ENCODE results near the gene TMEFF2.

Gene TMEFF2

GRCh38 chr2:191968120-191968519, 226.6 kb downstream of the TMEFF2 start:
- no peak for DNase-seq (ENCODE audit: low read depth in 2 of 2)

DNA sequence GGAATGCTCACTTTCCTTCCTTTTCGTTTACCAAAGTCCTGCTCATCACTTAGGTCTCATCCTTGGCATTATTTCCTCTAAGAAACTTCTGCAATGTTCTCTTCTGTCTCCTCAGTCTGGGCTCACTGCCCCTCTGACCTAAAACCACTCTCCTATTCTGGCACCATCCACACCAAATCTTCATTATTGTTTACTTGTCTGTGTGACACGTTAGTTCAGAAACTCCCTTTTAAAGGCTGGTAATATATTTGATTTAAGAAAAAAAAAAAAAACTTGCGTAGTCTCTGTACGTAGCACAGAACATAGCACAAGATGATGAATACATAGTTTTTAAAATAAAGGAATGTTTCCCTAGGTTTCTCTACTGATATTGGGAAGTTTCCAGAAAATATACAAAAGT, 229.0 kb downstream of the TMEFF2 start:
- no peak for DNase-seq (ENCODE audit: low read depth in 2 of 2)

GRCh38 chr2:191961556-191961955, 233.2 kb downstream of the TMEFF2 start:
- DNase-seq (ENCODE audit: low read depth in 2 of 2): no peak

GRCh38 chr2:191959209-191959608, 235.5 kb downstream of the TMEFF2 start:
- no peak for DNase-seq (ENCODE audit: low read depth in 2 of 2)

GRCh38 chr2:191957996-191958860, 236.5 kb downstream of the TMEFF2 start:
- DNase-seq (ENCODE audit: low read depth in 2 of 2): no peak

DNA sequence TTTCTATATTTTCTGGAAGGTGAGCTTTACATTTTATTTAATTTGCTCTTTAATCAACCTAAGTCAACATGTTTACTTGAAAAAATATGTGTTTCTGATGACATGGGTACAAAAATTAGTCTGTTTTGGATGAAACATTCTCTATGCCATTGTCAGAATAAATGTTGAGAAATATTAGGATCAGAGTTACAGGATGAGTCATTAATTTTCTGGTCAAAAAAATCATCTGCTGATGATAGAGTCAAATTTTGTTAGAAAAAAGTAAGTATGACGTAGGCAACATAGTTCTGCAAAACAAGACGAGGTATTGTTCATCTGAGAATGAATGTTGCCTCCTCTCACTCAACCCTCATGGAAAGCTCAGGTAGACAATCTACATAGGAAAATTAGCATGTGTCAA, 240.3 kb downstream of the TMEFF2 start:
- DNase-seq (ENCODE audit: low read depth in 2 of 2): no peak

DNA sequence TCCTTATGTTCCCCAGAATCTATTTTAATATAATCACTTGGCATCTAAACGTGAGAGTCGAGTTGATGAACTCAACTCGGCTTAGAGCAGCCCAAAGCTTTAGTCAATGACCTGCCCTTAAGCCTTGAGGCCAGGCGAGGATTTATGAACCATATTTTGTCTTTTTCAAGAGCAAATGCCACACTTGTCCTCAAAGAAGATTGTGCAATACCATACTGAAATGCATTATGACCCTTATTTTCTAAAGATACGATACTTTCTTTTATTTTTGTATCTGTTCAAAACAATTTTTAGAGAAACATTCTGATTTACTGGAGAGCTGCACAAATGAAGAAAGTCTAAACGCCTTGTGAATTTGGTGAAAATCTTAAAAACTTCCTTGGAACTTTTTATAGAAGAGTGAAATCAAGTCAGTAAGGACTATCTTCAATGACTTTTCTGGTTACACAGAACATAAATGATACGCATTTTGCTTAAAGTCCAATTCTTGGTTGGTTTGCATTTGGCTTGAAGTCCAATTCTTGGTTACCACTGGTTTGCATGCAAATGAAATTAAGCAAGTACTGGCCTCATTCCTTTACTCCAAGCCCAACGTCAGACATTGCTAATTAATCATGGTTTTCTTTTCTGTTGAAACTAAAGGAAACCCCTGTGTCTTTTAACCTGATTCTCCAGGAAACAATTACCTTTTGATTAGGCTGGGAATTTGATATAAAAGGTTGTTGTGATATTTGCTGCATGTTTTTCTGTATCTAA, 242.0 kb downstream of the TMEFF2 start:
- no peak for DNase-seq (ENCODE audit: low read depth in 2 of 2)

DNA sequence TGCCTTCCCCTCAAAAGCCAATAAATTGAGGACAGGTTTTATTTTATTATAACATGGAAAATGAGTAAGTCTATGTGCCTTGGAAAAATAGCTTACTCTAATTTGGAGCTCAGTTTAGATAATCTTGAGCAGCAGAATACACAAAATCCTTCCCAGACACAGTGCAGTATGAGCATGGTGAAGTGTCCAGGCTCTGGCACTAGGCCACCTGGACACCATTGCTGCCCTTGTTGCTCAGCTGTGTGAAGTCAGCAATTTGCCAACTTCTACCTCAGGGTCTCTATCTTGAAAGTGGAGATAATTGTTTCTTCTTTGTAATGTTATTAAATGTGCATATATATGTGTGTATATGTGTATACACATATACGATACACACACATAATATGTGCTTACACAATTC, 242.9 kb downstream of the TMEFF2 start:
- no peak for DNase-seq (ENCODE audit: low read depth in 2 of 2)

DNA sequence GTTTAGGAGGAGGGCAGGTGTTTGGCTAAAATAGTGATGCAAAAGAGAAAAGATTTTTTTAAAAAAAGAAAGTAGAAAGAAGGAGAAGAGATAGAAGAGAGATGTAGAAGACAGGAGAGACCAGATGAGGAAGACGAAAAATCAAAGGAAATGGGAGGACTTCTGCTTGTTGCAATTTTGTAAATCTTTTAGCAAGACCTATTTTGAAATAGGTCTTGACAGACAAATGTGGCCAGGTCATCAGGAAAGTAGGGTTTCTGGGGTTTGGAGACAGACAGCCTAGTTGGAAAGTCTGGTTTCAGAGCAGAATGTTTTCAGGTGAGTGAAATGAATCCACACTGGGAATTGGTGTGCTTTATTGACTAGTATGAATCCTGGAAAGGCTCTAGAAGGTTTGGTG, 243.4 kb downstream of the TMEFF2 start:
- no peak for DNase-seq (ENCODE audit: low read depth in 2 of 2)

DNA sequence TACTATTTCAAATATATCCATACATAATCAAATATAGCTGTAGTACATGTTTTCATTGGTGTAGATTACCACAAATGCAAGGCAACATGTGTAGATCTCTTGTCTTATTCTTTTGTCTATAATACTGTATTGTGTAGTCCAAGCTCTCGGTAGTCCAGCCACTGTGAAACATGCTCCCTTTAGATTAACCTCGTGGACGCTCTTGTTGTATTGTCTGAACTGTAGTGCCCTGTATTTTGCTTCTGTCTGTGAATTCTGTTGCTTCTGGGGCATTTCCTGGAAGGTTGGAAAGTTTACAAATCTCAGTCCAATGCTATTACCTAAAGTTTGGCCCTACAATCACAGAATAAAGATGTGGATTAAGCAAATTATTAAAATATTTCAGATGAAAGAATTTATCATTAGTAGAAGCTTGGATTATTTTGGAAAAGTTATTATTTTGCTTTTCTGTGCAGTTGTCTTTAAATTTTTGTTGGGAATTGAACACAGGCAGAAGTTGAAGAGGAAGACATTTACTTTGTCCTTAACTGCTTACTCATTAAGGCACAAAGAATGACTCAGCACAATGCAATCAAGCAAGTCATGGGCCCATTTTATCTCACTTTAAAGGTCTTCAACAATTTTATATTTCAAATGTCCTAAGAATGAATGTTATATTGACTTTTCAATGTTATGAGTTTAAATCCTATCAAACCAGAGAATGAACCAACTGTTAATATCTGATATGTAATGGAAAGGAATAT, 244.4 kb downstream of the TMEFF2 start:
- DNase-seq (ENCODE audit: low read depth in 2 of 2): no peak

DNA sequence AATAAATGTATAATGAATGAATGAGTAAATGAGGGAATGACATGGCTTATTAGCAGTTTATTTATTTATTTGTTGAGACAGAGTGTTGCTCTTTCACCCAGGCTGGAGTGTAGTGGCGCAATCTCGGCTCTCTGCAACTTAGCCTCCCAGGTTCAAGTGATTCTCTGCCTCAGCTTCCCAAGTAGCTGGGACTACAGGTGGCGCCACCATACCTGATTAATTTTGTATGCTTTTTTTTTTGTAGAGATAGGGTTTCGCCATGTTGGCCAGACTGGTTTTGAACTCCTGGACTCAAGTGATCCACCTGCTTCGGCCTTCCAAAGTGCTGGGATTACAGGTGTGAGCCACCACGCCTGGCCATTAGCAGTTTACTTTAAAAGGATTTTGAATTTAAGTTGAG, 247.5 kb downstream of the TMEFF2 start:
- no peak for DNase-seq (ENCODE audit: low read depth in 2 of 2)

DNA sequence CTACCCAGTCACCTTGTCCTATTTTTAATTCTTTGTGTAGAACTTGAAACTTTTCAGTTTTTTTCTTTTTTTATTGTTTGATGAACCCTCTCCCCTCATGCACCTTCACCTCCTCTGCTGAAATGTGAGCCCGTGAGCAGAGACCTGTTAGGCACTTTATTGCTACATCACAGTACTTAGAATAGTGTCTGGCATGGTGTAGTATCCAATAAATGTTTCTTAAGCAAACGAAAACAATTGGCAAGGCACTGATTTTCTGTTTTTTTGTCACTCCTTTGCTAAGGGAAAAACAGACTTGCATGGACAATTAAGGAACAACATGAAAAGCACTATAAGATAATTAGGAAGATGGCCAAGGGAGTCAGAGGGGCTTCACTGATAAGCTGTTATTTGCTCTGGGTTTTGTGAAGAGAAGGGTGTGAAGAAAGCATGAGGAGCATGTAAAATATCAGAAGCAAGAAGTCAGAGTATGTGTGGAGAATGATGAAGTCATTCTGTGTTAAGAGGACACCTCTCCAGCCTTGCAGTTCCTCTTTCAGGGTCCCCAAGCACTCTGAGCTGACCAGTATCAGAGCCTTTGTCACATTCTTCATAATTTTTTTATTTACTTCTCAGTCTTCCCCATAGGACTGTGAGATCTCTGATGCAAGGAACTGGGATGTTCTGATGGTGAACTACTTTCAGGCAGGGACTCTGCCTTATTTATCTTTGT, 248.1 kb downstream of the TMEFF2 start:
- no peak for DNase-seq (ENCODE audit: low read depth in 2 of 2)

GRCh38 chr2:191945623-191946022, 249.1 kb downstream of the TMEFF2 start:
- no peak for DNase-seq (ENCODE audit: low read depth in 2 of 2)

- DNase-seq (ENCODE audit: low read depth in 2 of 2): no peak
Measured at GRCh38 chr2:191942739-191943103, 252.0 kb downstream of the TMEFF2 start.

DNA sequence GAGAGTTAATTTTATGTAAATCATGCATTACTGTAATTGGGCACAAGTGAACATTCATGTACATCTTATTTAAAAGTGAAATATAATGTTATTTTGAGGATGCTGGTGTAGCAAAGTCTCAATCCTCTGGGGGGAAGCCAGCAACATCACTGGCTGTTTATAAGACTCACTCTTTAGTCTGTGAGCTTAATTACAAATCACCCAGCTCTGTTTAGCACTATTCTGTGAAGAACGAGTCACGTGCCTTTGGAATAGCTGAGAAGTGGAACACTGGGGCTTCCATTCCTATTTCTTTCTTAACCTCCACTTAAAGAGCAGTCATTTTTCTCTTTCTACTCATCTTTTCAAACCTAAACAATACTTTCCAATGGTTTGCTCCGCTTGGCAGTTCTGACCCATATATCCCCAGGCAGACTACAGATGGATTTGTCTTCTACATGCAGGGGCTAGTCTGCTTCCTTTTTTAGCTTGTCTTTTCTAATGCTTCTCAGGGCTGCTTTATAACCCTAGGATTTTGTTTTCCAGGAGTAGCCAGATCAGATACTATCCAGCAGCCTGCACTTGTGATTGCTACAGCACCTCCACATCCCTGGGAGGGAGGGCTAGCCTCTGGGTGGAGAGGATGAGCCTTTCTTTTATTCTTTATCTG, 252.5 kb downstream of the TMEFF2 start:
- DNase-seq (ENCODE audit: low read depth in 2 of 2): no peak

- DNase-seq (ENCODE audit: low read depth in 2 of 2): no peak
Measured at GRCh38 chr2:191941376-191941929, 253.3 kb downstream of the TMEFF2 start.

GRCh38 chr2:191938779-191939178, 256.0 kb downstream of the TMEFF2 start:
- DNase-seq (ENCODE audit: low read depth in 2 of 2): no peak

DNA sequence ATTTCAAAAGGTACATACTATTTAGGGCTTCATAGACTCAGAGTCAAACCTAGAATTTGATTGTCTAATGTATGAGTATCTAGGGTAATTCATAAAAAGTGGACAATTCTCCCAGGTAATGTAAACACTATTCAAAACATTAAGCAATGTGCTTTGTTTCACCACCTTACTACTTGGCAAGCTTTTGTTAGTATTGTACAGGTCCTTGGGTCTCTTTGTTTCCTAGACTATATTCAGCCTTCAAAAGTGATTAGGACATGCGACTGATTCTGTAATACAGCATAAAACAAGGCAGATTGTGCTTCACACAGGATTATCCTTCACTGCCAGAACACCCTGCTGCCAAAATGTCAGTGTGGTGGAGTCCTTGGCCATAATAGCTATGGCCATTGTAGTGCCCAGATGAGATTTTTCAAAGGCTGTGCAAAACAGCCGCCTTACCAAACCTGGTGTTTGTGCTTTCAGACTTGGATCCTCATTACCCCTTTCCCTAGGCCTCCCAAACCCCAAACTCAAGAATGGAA, 257.8 kb downstream of the TMEFF2 start:
- no peak for DNase-seq (ENCODE audit: low read depth in 2 of 2)

DNA sequence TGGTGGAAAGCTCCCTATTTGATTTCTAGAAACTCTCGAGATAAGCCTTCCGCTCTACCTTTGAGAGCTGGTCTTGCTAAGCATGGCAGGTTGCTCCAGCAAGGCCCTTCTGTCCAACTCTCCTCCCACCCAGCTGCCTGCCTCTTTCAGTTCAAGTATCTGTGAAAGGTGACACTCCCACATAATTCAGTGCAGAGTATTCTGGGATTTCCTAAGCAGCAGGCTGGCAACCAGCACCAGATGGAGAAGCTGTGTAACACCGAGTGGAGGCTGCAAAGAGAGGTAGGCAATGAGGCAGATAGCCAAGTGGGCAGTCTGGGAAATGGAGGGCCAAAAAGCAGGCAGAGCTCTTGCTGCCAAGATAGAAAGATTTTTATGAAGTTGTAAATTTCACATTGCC, 259.5 kb downstream of the TMEFF2 start:
- no peak for DNase-seq (ENCODE audit: low read depth in 2 of 2)

- DNase-seq (ENCODE audit: low read depth in 2 of 2): no peak
Measured at GRCh38 chr2:191933307-191934105, 261.2 kb downstream of the TMEFF2 start.
